Measurements from ENCODE around the gene KRT12. TPM values are rescaled to one million over a fixed set of nuclear protein-coding genes. Genes with fewer than 3 reads are reported as not detected.

KRT12 gene
- total and polyA plus RNA-seq, 2 donors from 2014 or later = not detected

- Histone ChIP-seq H3K27ac (ENCODE audit: low read depth in 2 of 2, low read length in 2 of 2) (peak overlapping the region; percentile 83 to 92), H3K4me1 (ENCODE audit: control insufficient read depth in 2 of 3, insufficient read depth in 2 of 3, low read depth in 1 of 3, low read length in 3 of 3) (peaks cover 0 to 4% (median 0%) of the 10 kb centered on the region in 3 donors), H3K36me3 (ENCODE audit: control insufficient read depth in 2 of 3, insufficient read depth in 3 of 3, low read length in 3 of 3) (peaks cover 0 to 2% (median 0%) of the 10 kb centered on the region in 3 donors), H3K27me3 (ENCODE audit: control insufficient read depth, insufficient read depth, low read length) (no peaks in the 10 kb centered on the region), H3K9ac (ENCODE audit: low read length in 3 of 3) (peak overlapping the region; percentile 58 to 89 (median 69)), H3K4me3 (ENCODE audit: low read length in 3 of 3) (peak overlapping the region; percentile 90 to 95 (median 95)), H3K9me3 (ENCODE audit: control insufficient read depth in 2 of 3, insufficient read depth in 1 of 3, low read length in 3 of 3) (no peaks in the 10 kb centered on the region)
- FAIRE-seq (no peak), DNase-seq (peak; percentile 87 to 94 (median 90))
- intact Hi-C loops (cut with DNase I) = no loop called here
- TF ChIP-seq CTCF (IDR thresholded peaks at IDR 0.05; ENCODE audit: borderline replicate concordance, extremely low read depth, insufficient read depth) = no peak
Observed at GRCh38 chr17:40818733-40819527, 48.1 kb downstream of the KRT12 start.

- peaks cover 0 to 4% (median 0%) of the 10 kb centered on the region in 3 donors for H3K4me1 ChIP-seq (ENCODE audit: control insufficient read depth in 2 of 3, insufficient read depth in 2 of 3, low read depth in 1 of 3, low read length in 3 of 3)
- no peak for DNase-seq
- H3K9me3 ChIP-seq (ENCODE audit: control insufficient read depth in 2 of 3, insufficient read depth in 1 of 3, low read length in 3 of 3) = no peaks in the 10 kb centered on the region
- no peak for FAIRE-seq
- H3K36me3 ChIP-seq (ENCODE audit: control insufficient read depth in 2 of 3, insufficient read depth in 3 of 3, low read length in 3 of 3) = peaks cover 0 to 2% (median 0%) of the 10 kb centered on the region in 3 donors
- no peaks in the 10 kb centered on the region for H3K27me3 ChIP-seq (ENCODE audit: control insufficient read depth, insufficient read depth, low read length)
- TF ChIP-seq CTCF (IDR thresholded peaks at IDR 0.05; ENCODE audit: borderline replicate concordance, extremely low read depth, insufficient read depth) = no peak
- intact Hi-C loops (cut with DNase I) = no loop called here
- peak overlapping the region; percentile 46 to 89 (median 58) for H3K9ac ChIP-seq (ENCODE audit: low read length in 3 of 3)
- H3K27ac ChIP-seq (ENCODE audit: low read depth in 2 of 2, low read length in 2 of 2) = peak overlapping the region; percentile 83 to 92
- H3K4me3 ChIP-seq (ENCODE audit: low read length in 3 of 3) = peak overlapping the region; percentile 87 to 95 (median 90)
Observed at GRCh38 chr17:40818343-40818732, 48.7 kb downstream of the KRT12 start.

GRCh38 chr17:40817103-40817682 lies 49.8 kb downstream of the KRT12 start:
- no peak for FAIRE-seq
- H3K36me3 ChIP-seq (ENCODE audit: control insufficient read depth in 2 of 3, insufficient read depth in 3 of 3, low read length in 3 of 3) = peaks cover 0 to 2% (median 0%) of the 10 kb centered on the region in 3 donors

More at GRCh38 chr17:40817103-40817682, 49.8 kb downstream of the KRT12 start:
- intact Hi-C loops (cut with DNase I) = no loop called here
- TF ChIP-seq CTCF (IDR thresholded peaks at IDR 0.05; ENCODE audit: borderline replicate concordance, extremely low read depth, insufficient read depth) = no peak
- H3K4me3 ChIP-seq (ENCODE audit: low read length in 3 of 3) = no peak overlapping the region
- peaks cover 5% of the 10 kb centered on the region for H3K27me3 ChIP-seq (ENCODE audit: control insufficient read depth, insufficient read depth, low read length)
- DNase-seq = no peak
- H3K27ac ChIP-seq (ENCODE audit: low read depth in 2 of 2, low read length in 2 of 2) = no peak overlapping the region
- no peak overlapping the region for H3K9ac ChIP-seq (ENCODE audit: low read length in 3 of 3)
- peaks cover 0 to 4% (median 0%) of the 10 kb centered on the region in 3 donors for H3K4me1 ChIP-seq (ENCODE audit: control insufficient read depth in 2 of 3, insufficient read depth in 2 of 3, low read depth in 1 of 3, low read length in 3 of 3)
- no peaks in the 10 kb centered on the region for H3K9me3 ChIP-seq (ENCODE audit: control insufficient read depth in 2 of 3, insufficient read depth in 1 of 3, low read length in 3 of 3)
